Activated naive CD4-positive, alpha-beta T cell treated with anti-CD3 and anti-CD28 coated beads, Interleukin-2, amount 50 U/mL, for 16 hours (primary cell): Measurements from ENCODE around the gene SIGLEC8.
"Not testable (repeated sequence)": the region's sequence is repeated elsewhere in the genome, so short reads cannot be mapped to it uniquely, and the experiment has no call there.

Experiments
- DNase-seq: peaks from one replicate; pipeline ENCODE4 v3.0.0-alpha.2; 2020

SIGLEC8 gene

DNA sequence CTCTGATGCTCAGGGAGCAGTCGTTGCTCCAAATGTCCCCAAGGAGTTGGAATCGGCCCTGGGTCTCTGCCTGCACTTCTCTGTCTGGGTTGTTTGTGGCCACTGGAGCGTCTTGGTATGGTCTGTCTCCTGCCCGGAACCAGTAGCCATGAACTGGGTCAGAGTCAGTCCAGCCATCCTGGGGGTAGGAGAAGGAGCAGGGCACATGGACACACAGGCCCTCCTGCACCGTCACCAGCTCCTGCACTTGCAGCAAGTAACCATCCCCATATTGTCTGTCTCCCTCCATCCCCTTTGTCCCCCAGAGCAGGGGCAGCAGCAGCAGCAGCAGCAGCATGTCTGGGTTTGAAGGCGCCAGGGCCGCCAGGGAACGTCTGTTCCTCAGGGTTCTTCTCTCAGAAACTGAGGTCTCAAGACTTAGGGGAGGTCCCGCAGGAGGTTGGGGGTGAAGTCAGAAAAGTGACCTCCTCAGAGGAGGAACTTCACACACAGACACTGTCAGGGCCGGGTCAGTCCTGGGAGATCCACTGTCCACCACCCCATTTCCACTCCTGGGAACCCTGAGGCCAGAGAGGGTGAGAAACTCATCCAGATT lies at the start of gene SIGLEC8:
Gene SIGLEC8 (minus strand): TSS at position 404 of the 595 bp plus-strand sequence. CDS start 67 bp downstream, at position 337.
- DNase-seq: no peak

DNA sequence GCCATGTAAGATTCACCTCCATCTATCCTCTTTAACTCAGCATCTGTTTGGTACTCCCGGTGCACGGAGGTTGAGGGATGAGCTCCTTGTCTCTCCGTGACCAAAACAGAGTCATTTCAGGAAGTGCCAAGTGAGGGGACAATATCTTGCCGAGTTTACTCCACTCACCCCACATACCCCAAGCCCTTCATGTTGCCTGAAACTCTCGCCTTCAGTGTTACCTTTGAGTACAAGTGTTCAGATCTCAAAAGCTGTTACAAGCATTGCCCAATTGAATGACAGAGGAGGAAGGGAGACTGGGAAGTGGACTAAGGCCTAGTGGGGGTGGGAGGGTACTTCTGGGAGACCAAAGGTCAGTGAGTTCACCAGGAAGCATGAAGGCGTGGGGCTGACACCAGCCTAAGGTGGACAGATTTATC lies 49.4 kb upstream of the SIGLEC8 start:
- DNase-seq: no peak

GRCh38 chr19:51507192-51507591 lies 48.9 kb upstream of the SIGLEC8 start:
- no peak for DNase-seq

GRCh38 chr19:51505904-51506303 lies 47.6 kb upstream of the SIGLEC8 start:
- DNase-seq: no peak

DNA sequence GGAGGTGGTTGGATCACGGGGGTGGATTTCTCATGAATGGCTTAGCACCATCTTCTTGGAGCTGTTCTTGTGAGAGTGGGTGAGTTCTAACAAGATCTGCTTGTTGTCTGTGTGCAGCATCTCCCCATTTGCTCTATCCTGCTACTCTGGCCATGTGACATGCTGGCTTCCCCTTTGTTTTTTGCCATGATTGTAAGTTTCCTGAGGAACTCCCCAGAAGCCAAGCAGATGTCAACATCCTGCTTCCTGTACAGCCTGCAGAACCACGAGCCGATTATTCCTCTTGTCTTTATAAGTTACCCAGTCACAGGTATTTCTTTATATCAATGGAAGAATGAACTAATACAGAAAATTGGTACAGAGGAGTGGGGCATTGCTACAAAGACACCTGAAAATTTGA lies 45.6 kb upstream of the SIGLEC8 start:
- no peak for DNase-seq

GRCh38 chr19:51503286-51503817 lies 45.1 kb upstream of the SIGLEC8 start:
- no peak for DNase-seq

DNA sequence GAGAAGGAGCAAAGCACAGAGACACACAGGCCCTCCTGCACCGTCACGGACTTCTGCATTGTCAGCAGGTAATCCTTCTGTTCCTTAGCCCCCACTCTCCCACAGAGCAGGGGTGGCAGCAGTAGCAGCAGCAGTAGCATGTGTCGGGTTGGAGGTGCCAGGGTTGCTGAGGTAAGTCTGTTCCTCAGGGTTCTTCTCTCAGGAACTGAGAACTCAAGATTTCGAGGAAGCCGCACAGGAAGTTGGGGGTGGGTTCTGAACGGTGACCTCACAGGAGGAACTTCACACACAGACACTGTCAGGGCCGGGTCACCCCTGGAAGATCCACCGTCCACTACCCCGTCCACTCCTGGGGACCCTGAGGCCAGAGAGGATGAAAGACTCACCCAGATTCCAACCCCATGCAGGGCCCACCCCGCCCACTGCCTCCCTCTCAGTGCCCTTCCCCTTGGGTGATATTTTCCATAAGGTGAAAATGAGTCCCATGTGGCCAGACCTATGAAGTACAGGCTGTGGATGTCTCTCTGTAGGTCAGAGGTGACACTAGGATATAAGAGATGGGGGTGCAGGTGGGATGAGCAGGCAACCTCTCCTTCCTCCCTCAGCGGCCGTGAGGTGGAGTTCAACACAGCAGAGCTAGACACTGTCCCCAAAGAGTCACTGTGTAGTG lies 43.5 kb upstream of the SIGLEC8 start, which contains the start of gene SIGLEC12:
Gene SIGLEC12 (minus strand): TSS at position 207 of the 670 bp plus-strand sequence. CDS start 67 bp downstream, at position 140.
- no peak for DNase-seq

- DNase-seq: not testable (repeated sequence)
These were observed 42.7 kb upstream of the SIGLEC8 start for GRCh38 chr19:51500931-51501330.

- no peak for DNase-seq
These were observed 39.4 kb upstream of the SIGLEC8 start for GRCh38 chr19:51497666-51498065.

DNA sequence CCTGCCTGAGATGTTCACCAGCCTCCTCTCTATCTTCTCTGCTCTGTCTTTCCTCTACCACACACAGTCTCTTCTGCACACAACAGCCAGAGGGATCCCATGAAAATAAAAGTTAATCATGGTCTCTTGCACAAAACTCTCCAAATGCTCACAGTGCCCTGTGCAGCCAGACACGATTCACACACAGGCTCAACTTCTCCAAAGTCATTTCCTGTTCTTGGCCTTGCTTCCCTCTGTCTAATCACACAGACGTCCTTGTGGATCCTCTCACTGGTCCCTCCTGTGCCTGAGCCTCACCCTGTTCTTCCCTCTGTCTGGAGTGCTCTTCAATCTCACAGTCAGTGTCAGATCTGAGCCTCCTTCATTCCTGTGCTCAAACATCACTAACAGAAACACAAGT lies 35.5 kb upstream of the SIGLEC8 start:
- no peak for DNase-seq

- no peak for DNase-seq
These were observed 33.3 kb upstream of the SIGLEC8 start for GRCh38 chr19:51491586-51491985.

- no peak for DNase-seq
These were observed 32.4 kb upstream of the SIGLEC8 start for GRCh38 chr19:51490676-51491075.

DNA sequence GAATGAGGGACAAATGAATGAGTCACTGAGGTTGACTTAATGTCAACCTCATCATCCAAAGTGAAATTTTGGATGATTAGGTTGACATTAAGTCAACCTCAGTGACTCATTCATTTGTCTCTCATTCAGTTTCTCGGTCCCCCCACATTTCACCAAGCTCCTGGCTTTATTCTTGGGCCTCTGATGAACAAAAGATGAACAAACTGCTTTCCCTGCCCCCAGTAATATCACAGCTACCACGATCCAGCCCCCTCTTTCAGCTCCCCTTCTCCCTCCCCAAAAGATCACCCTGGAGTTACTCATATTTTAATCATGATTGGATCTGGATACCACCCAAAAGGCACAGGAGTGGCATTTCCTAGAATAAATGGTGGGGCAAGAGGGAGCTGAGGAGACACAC lies 30.9 kb upstream of the SIGLEC8 start:
- peak; percentile 21 for DNase-seq

DNA sequence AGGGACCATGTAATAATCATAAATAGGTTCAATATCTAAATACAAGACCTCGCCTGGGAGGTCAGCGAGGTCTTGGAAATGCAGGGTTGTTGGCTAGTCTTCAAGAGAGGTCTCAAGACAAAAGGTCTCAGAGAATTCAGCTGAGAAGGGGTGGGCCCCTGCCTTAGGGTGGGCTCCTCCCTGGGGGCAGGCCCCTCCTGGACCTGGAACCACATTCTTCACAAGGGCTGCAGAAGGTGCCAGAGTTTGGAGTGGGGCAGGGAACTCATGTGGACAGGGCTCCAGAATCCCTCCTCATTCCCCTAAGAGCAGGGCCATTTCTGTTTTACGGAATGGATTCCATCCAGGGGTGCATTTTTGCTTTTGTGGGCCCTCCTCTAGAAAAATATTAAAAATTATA lies 30.2 kb upstream of the SIGLEC8 start:
- DNase-seq: no peak

DNA sequence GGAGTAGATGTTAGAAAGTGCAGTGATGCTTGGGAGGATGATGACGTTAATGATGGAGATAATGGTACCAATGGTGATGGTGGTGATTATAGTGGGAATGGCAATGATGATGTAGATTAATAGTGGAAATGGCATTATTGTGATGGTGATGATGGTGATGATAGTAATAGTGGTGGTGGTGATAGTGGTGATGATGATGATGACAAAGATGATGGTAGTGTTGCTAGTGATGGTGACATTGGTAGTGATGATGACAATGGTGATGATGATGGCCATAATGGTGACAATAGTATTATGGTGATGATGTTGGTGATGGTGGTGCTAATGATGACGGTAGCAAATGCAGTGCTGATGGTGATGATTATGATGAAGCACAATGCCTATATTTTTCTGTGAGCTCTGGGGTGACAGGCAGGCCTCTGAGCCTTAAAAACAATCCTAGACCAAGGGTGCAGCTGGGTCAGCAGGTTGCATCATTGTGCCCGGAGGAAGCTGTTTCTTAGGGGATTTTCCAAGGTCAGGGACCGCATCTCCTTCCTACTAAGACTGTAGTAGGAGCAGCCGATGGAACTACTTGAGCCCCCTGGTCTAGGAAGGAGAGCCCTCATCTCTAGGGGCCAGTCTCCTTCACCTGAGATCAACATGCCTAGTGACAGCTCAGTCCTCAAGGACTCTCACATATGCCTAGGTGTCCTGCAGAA lies 27.9 kb upstream of the SIGLEC8 start:
- no peak for DNase-seq

GRCh38 chr19:51480590-51480989 lies 22.3 kb upstream of the SIGLEC8 start:
- DNase-seq: no peak

- no peak for DNase-seq
These were observed 21.5 kb upstream of the SIGLEC8 start for GRCh38 chr19:51479531-51480331.

- DNase-seq: no peak
These were observed 20.4 kb upstream of the SIGLEC8 start, which contains the start of gene CEACAM18 for GRCh38 chr19:51478381-51479234. CEACAM18 (plus strand) TSS chr19:51478539.

DNA sequence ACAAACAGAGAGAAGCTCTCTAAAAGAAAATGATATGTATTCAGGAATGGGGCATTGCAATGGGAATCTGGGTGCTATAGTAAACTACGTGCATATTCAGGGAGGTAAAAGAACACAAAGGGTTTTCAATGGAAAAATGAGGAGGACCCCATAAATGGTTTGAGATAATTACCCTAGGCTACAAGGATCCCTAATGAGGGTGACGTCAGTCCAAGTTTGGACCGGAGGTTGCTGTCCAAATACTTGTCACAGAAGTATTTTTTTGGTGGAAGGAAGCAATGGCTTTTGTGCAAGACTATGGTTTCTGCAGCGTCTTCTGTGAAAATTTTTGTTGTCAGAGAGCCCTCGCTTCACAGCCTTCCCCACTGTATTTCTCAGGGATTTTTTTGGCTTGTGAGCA lies 19.1 kb upstream of the SIGLEC8 start:
- DNase-seq: no peak

- DNase-seq: no peak
These were observed 17.9 kb upstream of the SIGLEC8 start for GRCh38 chr19:51476164-51476563.

DNA sequence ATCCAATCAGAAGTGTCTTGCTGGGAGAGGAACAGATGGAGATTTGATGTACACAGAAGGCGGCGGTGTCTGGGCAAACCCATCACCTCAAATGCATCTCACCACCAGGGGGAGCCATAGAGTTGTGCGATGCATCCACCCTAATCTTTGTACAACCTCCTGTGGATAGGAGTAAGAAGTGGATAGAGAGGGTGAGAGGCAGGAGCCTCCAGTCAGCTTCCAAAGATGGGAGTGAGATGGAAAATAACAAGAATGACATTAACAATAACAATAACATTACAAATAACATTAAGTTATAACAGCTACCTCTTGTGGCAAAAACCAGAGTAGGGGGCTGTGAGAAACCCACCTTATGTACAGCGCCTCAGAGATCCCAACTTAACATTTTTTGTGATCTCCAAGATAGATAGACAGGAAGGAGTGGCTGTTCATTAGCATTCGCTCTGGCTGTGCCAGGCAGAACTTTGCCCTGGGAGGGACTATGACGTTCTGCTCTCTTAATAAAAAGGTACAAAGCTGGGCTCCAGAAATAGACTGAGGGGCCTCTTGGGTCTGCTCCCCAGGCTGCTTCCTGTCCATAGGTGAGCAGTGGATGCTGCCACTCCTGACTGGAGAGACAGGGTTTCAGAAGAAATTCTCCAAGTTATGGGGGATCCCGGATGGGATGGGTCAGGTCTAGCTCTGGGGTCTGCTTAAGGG lies 14.9 kb upstream of the SIGLEC8 start:
- DNase-seq: peak; percentile 84
